ENCODE results near the gene GMPR2. TPM values are rescaled to one million over a fixed set of nuclear protein-coding genes. Genes with fewer than 3 reads are reported as not detected.

GMPR2 gene
- total RNA-seq, 3 donors from 2014 or later: 59.3 to 74.6 (median 66.1) TPM

DNA sequence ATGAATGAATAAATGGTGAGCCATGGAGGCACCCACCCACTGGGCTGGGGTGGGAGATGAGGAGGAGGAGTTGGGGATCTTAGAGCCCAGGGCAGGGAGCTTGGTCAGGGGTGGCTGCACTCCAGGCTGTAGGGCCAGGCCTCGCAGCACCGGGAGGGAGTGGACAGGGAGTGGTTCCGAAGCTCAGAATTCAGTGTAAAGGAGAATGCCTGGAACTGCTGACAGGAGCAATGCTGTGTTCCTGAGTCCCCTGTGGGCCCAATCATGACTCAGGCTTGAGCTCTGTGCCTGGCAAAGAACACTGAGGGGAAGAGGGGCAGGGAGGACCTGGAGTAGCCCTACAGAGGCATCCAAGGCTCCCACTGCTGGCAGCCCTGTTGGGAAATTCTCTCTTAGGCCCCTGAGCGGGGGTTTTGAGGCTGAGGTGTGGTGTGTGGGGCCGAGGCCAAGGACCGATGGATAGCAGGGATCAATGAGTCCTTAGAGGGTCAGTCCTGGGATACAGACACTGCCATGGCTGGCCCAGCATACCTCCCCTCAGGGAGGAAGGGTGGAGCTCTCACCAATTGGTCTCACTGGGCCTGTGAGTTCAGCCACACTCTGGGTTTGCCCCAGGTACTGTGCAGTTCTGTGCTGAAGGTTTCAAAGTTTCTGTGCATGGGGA lies 48.2 kb downstream of the GMPR2 start:
- no peaks in the 10 kb centered on the region for H3K4me1 ChIP-seq
- H3K4me3 ChIP-seq: no peak overlapping the region
- no peak overlapping the region for H3K27ac ChIP-seq
- no peaks in the 10 kb centered on the region for H3K36me3 ChIP-seq
- no peaks in the 10 kb centered on the region for H3K9me3 ChIP-seq
- no peak for DNase-seq (ENCODE audit: low spot score in 2 of 2)
- intact Hi-C loops (cut with DNase I; ENCODE audit: low total_unique reads): no loop called here
- no peaks in the 10 kb centered on the region for H3K27me3 ChIP-seq
- TF ChIP-seq, protein P1, sequence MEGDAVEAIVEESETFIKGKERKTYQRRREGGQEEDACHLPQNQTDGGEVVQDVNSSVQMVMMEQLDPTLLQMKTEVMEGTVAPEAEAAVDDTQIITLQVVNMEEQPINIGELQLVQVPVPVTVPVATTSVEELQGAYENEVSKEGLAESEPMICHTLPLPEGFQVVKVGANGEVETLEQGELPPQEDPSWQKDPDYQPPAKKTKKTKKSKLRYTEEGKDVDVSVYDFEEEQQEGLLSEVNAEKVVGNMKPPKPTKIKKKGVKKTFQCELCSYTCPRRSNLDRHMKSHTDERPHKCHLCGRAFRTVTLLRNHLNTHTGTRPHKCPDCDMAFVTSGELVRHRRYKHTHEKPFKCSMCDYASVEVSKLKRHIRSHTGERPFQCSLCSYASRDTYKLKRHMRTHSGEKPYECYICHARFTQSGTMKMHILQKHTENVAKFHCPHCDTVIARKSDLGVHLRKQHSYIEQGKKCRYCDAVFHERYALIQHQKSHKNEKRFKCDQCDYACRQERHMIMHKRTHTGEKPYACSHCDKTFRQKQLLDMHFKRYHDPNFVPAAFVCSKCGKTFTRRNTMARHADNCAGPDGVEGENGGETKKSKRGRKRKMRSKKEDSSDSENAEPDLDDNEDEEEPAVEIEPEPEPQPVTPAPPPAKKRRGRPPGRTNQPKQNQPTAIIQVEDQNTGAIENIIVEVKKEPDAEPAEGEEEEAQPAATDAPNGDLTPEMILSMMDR (IDR thresholded peaks at IDR 0.05): no peak
- TF ChIP-seq POLR2A (IDR thresholded peaks at IDR 0.05): no peak
- no peak for TF ChIP-seq POLR2AphosphoS5 (IDR thresholded peaks at IDR 0.05)

DNA sequence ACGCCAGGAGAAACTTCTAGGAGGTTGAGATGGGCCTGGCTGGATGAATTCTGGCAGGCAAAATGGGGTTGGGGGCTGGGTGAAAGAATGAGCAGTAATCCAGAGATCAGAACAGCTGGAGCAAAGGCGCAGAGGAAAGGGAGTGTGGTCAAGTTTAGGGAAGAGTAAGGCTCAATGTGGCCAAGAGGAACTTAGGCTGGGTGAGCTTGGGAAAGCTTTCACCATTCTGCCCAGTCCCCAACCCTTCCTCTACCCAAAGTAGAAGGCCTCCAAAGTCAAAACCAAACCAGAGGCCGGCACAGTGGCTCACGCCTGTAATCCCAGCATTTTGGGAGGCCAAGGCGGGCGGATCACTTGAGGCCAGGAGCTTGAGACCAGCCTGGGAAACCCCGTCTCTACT lies 48.9 kb downstream of the GMPR2 start:
- H3K9me3 ChIP-seq: no peaks in the 10 kb centered on the region
- H3K4me3 ChIP-seq: no peak overlapping the region
- H3K4me1 ChIP-seq: no peaks in the 10 kb centered on the region
- no peak overlapping the region for H3K27ac ChIP-seq
- H3K27me3 ChIP-seq: no peaks in the 10 kb centered on the region
- no peak for DNase-seq (ENCODE audit: low spot score in 2 of 2)
- intact Hi-C loops (cut with DNase I; ENCODE audit: low total_unique reads): no loop called here
- no peaks in the 10 kb centered on the region for H3K36me3 ChIP-seq
- no peak for TF ChIP-seq POLR2A (IDR thresholded peaks at IDR 0.05)
- TF ChIP-seq POLR2AphosphoS5 (IDR thresholded peaks at IDR 0.05): no peak
- TF ChIP-seq, protein P1 (IDR thresholded peaks at IDR 0.05): no peak

DNA sequence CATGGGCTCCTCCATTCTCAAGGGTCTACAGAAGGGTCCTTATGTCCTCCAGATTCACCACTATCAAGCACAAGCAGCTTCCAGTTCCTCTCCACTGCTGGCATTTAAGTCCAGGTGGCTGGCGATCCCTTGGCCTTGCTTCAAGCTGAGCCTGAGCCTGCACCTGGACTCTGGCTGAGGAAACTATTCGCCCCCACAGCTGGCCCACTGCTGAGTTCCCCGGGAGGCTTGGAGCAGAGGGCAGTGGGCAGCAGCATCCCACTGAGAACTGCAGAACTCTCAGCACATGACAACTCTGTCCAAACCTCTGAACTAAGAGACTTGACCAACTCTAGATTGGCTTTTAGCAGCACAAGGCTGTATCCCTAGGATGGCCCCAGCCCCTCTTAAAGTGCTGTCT lies 50.0 kb downstream of the GMPR2 start:
- H3K36me3 ChIP-seq: no peaks in the 10 kb centered on the region
- no peak for DNase-seq (ENCODE audit: low spot score in 2 of 2)
- H3K4me3 ChIP-seq: no peak overlapping the region
- H3K27ac ChIP-seq: no peak overlapping the region
- H3K9me3 ChIP-seq: no peaks in the 10 kb centered on the region
- TF ChIP-seq, protein P1 (IDR thresholded peaks at IDR 0.05): no peak
- no peak for TF ChIP-seq POLR2AphosphoS5 (IDR thresholded peaks at IDR 0.05)
- no peak for TF ChIP-seq POLR2A (IDR thresholded peaks at IDR 0.05)
- no peaks in the 10 kb centered on the region for H3K27me3 ChIP-seq
- no peaks in the 10 kb centered on the region for H3K4me1 ChIP-seq
- intact Hi-C loops (cut with DNase I; ENCODE audit: low total_unique reads): no loop called here

DNA sequence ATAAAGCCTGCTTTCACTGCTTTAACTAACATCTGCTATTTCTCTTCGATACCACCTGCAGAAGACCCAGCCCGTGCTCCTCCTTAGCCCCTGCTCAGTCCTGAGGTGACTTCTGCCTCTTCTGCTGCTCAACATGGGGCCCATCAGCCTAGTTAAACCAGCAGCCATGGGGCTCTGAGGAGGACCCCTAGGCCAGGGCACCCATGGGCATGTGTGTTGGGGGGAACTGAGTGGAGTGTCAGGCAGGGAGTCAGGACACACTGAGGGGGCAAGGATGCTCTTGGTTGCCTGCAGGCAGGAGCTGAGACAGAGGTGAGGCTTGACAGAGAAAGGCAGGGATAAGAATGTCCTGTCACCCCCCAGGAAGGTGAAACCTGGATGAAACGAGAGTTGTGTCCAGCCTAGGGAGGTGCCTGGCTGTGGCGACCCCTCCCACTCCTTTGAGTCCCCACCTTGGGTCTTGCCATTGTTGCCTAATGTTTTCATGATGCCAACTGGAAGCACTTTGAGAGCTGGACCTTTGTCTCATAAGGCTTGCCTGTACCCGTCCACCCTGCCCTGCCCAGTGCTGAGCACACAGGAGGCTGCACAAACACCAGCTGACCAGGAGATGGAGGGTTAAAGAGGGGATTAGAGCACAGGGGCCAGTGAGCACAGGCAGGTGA lies 51.2 kb downstream of the GMPR2 start:
- TF ChIP-seq POLR2A (IDR thresholded peaks at IDR 0.05) (no peak), POLR2AphosphoS5 (IDR thresholded peaks at IDR 0.05) (no peak)
- TF ChIP-seq, protein P1 (IDR thresholded peaks at IDR 0.05): no peak
- H3K4me1 ChIP-seq: no peaks in the 10 kb centered on the region
- no peak for DNase-seq (ENCODE audit: low spot score in 2 of 2)
- intact Hi-C loops (cut with DNase I; ENCODE audit: low total_unique reads): no loop called here
- H3K4me3 ChIP-seq: no peak overlapping the region
- H3K9me3 ChIP-seq: no peaks in the 10 kb centered on the region
- no peaks in the 10 kb centered on the region for H3K27me3 ChIP-seq
- no peak overlapping the region for H3K27ac ChIP-seq
- H3K36me3 ChIP-seq: no peaks in the 10 kb centered on the region

DNA sequence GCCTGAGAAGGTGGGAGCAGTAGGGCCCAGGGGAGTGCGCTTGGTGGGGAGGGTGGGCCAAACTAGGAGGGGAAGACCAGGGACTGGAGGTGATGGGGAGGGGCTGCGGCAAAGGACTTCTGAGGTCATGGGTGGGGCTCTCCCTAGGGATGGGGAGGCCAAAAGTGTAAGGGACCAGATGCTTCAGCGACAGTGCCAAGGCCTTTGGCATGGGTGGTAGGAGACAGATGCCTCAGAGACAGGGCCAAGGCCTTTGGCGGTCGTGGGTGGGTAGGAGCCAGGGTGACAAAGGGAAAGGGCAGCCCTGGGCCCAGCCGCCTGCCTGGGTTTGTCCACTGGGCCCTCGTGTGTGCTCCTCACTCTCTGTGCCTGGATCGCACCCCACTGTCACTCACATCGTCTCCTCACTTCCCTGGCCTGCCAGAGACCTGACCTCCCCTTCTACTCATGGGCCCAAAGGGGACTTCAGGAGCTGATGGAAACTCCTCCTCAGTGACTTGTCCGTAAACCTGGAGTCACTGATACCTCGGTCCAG lies 51.8 kb downstream of the GMPR2 start:
- no peak for TF ChIP-seq POLR2AphosphoS5 (IDR thresholded peaks at IDR 0.05)
- no peak for TF ChIP-seq POLR2A (IDR thresholded peaks at IDR 0.05)
- TF ChIP-seq, protein P1 (IDR thresholded peaks at IDR 0.05): no peak
- no peak overlapping the region for H3K4me3 ChIP-seq
- intact Hi-C loops (cut with DNase I; ENCODE audit: low total_unique reads): no loop called here

More for the DNA sequence above, 51.8 kb downstream of the GMPR2 start:
- no peaks in the 10 kb centered on the region for H3K36me3 ChIP-seq
- H3K27ac ChIP-seq: no peak overlapping the region
- no peak for DNase-seq (ENCODE audit: low spot score in 2 of 2)
- H3K27me3 ChIP-seq: no peaks in the 10 kb centered on the region
- H3K4me1 ChIP-seq: no peaks in the 10 kb centered on the region
- H3K9me3 ChIP-seq: no peaks in the 10 kb centered on the region

All from breast epithelium (tissue), 4 donors.